ENCODE measurements around the gene PBRM1. TPM values are rescaled to one million over a fixed set of nuclear protein-coding genes. Genes with fewer than 3 reads are reported as not detected.

The PBRM1 gene
- total and polyA plus RNA-seq, 2 of the 13 experiments (the other 11 are each of a cell fraction or from before 2014, with no cell fraction given), result 10.9 to 33.2 TPM

- TF ChIP-seq AKNA (CRISPR knock-in tag; IDR thresholded peaks at IDR 0.05; ENCODE audit: borderline replicate concordance), result no peak
- no peak for TF ChIP-seq ADNP (CRISPR knock-in tag; IDR thresholded peaks at IDR 0.05)
- TF ChIP-seq TBX3 (IDR thresholded peaks at IDR 0.05; ENCODE audit: borderline replicate concordance), result no peak
- no peak for TF ChIP-seq ZNF383 (CRISPR knock-in tag; IDR thresholded peaks at IDR 0.05; ENCODE audit: borderline replicate concordance)
- no peak for TF ChIP-seq IRF2 (CRISPR knock-in tag; IDR thresholded peaks at IDR 0.05)
These were observed 35.3 kb downstream of the PBRM1 start (continued) for GRCh38 chr3:52650439-52650838.

GRCh38 chr3:52649461-52650210, 36.1 kb downstream of the PBRM1 start:
- no TSS peak for BruUV-seq (replicated peaks)
- Histone ChIP-seq H3K27ac (ENCODE audit: extremely low read length, insufficient read depth, low read length) (no peak overlapping the region), H2AFZ (ENCODE audit: low read length) (no peak overlapping the region), H3K36me3 (replicated peaks in 1 of 2; ENCODE audit: control insufficient read depth in 1 of 2, insufficient read depth in 2 of 2, low read length in 2 of 2) (peaks cover 8 to 56% of the 10 kb centered on the region in 2 experiments), H3K4me1 (ENCODE audit: insufficient read depth, low read length) (no peaks in the 10 kb centered on the region), H3K79me2 (ENCODE audit: insufficient read depth, low read length) (no peaks in the 10 kb centered on the region), H3K9me3 (ENCODE audit: low read length) (no peaks in the 10 kb centered on the region), H3K27me3 (ENCODE audit: control insufficient read depth in 1 of 2, insufficient read depth in 2 of 2, low read length in 2 of 2) (no peaks in the 10 kb centered on the region), H3K4me2 (ENCODE audit: low read depth, low read length) (no peak overlapping the region), H3K9ac (ENCODE audit: insufficient read depth, low read depth, low read length) (no peak overlapping the region), H3K4me3 (replicated peaks in 1 of 3; ENCODE audit: insufficient read depth in 1 of 3, low read depth in 2 of 3, low read length in 3 of 3) (no peak overlapping the region), H4K20me1 (ENCODE audit: insufficient read depth, low read length) (no peaks in the 10 kb centered on the region)
- in situ Hi-C loops (cut with HindIII; ENCODE audit: extremely low pct_ligation_motif_present, low pct_unique_long_range_greater_than_20kb), result no loop called here
- ATAC-seq, result no peak
- TF ChIP-seq ZSCAN29 (CRISPR knock-in tag; conservative IDR thresholded peaks at IDR 0.05), result no peak
- no peak for TF ChIP-seq ZNF781 (CRISPR knock-in tag; IDR thresholded peaks at IDR 0.05; ENCODE audit: borderline replicate concordance, not compliant biosample characterization)
- no peak for TF ChIP-seq CC2D1A (CRISPR knock-in tag; IDR thresholded peaks at IDR 0.05)
- ChIA-PET CTCF (ENCODE audit: low intra/inter-chr PET ratio, low total read pairs) (no interaction called here), POLR2A (no interaction called here)
- DNase-seq (ENCODE audit: low spot score), result no peak
- WGBS (ENCODE audit: low lambda C conversion rate), result 96% methylated on average over 5 of the region's 5 CpGs
- no peak for FAIRE-seq
- intact Hi-C loops (cut with micrococcal nuclease; ENCODE audit: unreplicated experiment), result no loop called here
